Suprapubic skin (tissue), 4 donors: Measurements from ENCODE around the gene RERE. TPM values are rescaled to one million over a fixed set of nuclear protein-coding genes. Genes with fewer than 3 reads are reported as not detected.

Experiments
- DNase-seq, 2 donors: peaks; one replicate each; pipeline ENCODE4 v3.0.0-alpha.2; 2019; ENCODE audit warnings: low spot score in 2 of 2
- H3K27ac ChIP-seq: fragments of 200-600 bp; sonication (generic); one replicate; pipeline ENCODE4 v1.5.1; 2019
- H3K27me3 ChIP-seq: fragments of 200-600 bp; sonication (generic); one replicate; pipeline ENCODE4 v1.5.1; 2019
- H3K36me3 ChIP-seq: fragments of 200-600 bp; sonication (generic); one replicate; pipeline ENCODE4 v1.5.1; 2019
- H3K4me1 ChIP-seq: fragments of 200-600 bp; sonication (generic); one replicate; pipeline ENCODE4 v1.5.1; 2019
- H3K4me3 ChIP-seq: fragments of 200-600 bp; sonication (generic); one replicate; pipeline ENCODE4 v1.5.1; 2019; ENCODE audit warnings: mild to moderate bottlenecking
- H3K9me3 ChIP-seq: fragments of 200-600 bp; sonication (generic); one replicate; pipeline ENCODE4 v1.5.1; 2019
- EP300 ChIP-seq: sonication (generic); formaldehyde crosslinking; IDR thresholded peaks from one replicate; pipeline ENCODE4 v1.6.1; 2017; ENCODE audit warnings: antibody characterized with exemption
- POLR2A ChIP-seq, 2 donors: fragments of 450-650 bp; IDR thresholded peaks; one replicate each; pipeline ENCODE4 v1.6.1; 2017; ENCODE audit warnings: antibody characterized with exemption in 2 of 2, mild to moderate bottlenecking in 2 of 2, moderate library complexity in 2 of 2
- POLR2AphosphoS5 ChIP-seq, 3 donors: sonication (generic); formaldehyde crosslinking; IDR thresholded peaks; one replicate each; pipeline ENCODE4 v1.6.1; 2017; ENCODE audit warnings: antibody characterized with exemption in 3 of 3
- WGBS: methylation state at CpG from one replicate; pipeline ENCODE4 v1.1.5; 2018; 5-methylcytosine and 5-hydroxymethylcytosine counted together
- total RNA-seq, 4 donors: library from RNA; depleted of rRNA; stranded (reverse); fragments of >200 nt; gene quantifications; one replicate each; pipeline ENCODE4 v1.1.0, GENCODE V29; 2016
- TF ChIP-seq, protein P1 (sequence below), 2 donors: fragments of 200-600 bp in 1 of 2; fragments of 450-650 bp in 1 of 2; sonication (generic) in 1 of 2; IDR thresholded peaks; one replicate each; pipeline ENCODE4 v1.5.1; 2016 to 2019; ENCODE audit warnings: antibody characterized with exemption in 2 of 2, mild to moderate bottlenecking in 1 of 2, moderate library complexity in 1 of 2

RERE gene
- total RNA-seq, 4 donors from 2014 or later: 43.4 to 113 (median 83.3) TPM

DNA sequence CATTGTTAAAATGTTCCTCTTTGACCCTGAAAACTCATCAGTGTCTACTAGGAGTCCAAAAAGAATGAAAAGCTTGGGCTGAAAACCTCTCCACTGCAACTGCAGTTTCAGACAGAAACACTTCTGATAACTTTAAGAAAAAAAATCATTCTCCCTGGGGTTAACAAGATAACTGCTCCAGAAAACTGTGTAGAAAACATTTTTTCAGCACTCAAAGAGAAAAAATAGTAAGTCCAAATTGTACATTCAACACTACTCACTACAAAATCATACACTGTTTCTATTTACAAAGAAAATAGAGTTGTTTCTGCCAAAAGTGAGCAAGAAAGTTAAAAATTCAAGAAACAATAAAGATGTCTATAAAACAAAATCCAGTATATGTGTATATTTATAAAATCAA lies 157.8 kb downstream of the RERE start:
- H3K9me3 ChIP-seq: no peaks in the 10 kb centered on the region
- no peak for DNase-seq
- no peak overlapping the region for H3K4me3 ChIP-seq
- TF ChIP-seq POLR2AphosphoS5 (IDR thresholded peaks at IDR 0.05) (no peak), EP300 (no peak), POLR2A (IDR thresholded peaks at IDR 0.05) (no peak)
- TF ChIP-seq, protein P1, sequence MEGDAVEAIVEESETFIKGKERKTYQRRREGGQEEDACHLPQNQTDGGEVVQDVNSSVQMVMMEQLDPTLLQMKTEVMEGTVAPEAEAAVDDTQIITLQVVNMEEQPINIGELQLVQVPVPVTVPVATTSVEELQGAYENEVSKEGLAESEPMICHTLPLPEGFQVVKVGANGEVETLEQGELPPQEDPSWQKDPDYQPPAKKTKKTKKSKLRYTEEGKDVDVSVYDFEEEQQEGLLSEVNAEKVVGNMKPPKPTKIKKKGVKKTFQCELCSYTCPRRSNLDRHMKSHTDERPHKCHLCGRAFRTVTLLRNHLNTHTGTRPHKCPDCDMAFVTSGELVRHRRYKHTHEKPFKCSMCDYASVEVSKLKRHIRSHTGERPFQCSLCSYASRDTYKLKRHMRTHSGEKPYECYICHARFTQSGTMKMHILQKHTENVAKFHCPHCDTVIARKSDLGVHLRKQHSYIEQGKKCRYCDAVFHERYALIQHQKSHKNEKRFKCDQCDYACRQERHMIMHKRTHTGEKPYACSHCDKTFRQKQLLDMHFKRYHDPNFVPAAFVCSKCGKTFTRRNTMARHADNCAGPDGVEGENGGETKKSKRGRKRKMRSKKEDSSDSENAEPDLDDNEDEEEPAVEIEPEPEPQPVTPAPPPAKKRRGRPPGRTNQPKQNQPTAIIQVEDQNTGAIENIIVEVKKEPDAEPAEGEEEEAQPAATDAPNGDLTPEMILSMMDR (IDR thresholded peaks at IDR 0.05): no peak
- no peaks in the 10 kb centered on the region for H3K27me3 ChIP-seq
- peaks cover 48% of the 10 kb centered on the region for H3K4me1 ChIP-seq
- peaks cover 4% of the 10 kb centered on the region for H3K36me3 ChIP-seq
- H3K27ac ChIP-seq: no peak overlapping the region

GRCh38 chr1:8653878-8654277 lies 163.6 kb downstream of the RERE start:
- Histone ChIP-seq H3K36me3 (peaks cover 4% of the 10 kb centered on the region), H3K9me3 (no peaks in the 10 kb centered on the region), H3K27ac (no peak overlapping the region), H3K4me3 (no peak overlapping the region), H3K4me1 (no peaks in the 10 kb centered on the region), H3K27me3 (no peaks in the 10 kb centered on the region)
- WGBS: 91% methylated on average over 4 of the region's 4 CpGs
- DNase-seq: no peak
- TF ChIP-seq, protein P1 (IDR thresholded peaks at IDR 0.05): no peak
- no peak for TF ChIP-seq POLR2A (IDR thresholded peaks at IDR 0.05)
- no peak for TF ChIP-seq POLR2AphosphoS5 (IDR thresholded peaks at IDR 0.05)
- TF ChIP-seq EP300: no peak

DNA sequence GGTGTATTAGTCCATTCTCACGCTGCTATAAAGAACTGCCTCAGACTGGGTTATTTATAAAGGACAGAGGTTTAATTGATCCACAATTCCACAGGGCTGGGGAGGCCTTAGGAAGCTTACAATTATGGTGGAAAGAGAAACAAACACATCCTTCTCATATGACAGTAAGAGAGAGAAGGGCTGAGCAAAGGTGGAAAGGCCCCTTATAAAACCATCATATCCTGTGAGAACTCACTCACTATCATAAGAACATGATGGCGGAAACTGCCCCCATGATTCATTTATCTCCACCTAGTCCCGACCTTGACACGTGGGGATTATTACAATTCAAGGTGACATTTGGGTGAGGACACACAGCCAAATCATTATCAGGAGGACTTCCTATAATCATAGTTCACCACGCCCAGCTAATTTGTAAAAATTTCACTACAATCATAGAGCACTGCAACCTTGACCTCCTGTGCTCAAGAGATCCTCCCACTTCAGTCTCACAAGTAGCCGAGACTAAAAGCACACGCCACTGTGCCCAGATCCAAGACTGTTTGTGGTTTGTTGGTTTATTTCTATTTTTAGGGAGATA lies 164.9 kb downstream of the RERE start:
- TF ChIP-seq EP300 (no peak), POLR2A (IDR thresholded peaks at IDR 0.05) (no peak), POLR2AphosphoS5 (IDR thresholded peaks at IDR 0.05) (no peak)
- TF ChIP-seq, protein P1 (IDR thresholded peaks at IDR 0.05): no peak
- H3K27ac ChIP-seq: no peak overlapping the region
- 72% methylated on average over 7 of the region's 7 CpGs for WGBS

DNA sequence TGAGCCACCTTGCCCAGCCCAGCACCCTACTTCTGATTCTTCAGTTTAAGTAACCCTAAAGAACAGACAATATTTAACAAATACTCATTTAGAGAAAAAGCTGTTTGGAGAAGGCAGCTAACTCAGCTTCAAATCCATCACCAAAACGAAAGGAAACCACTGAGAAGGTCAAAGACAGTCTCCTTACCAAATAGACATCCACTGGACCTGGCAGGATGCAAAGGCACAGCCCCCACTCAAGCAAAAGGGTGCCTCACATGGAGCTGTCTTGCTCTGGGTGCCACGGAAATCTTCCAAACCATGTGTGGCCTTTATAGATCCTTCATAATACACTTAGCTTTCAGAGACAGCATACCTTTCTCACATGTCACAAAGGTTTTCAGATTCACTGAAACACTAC lies 165.5 kb downstream of the RERE start:
- TF ChIP-seq, protein P1 (IDR thresholded peaks at IDR 0.05): no peak
- TF ChIP-seq POLR2A (IDR thresholded peaks at IDR 0.05): no peak
- TF ChIP-seq EP300: no peak
- no peak for TF ChIP-seq POLR2AphosphoS5 (IDR thresholded peaks at IDR 0.05)
- peaks cover 4% of the 10 kb centered on the region for H3K36me3 ChIP-seq
- H3K27ac ChIP-seq: no peak overlapping the region
- no peaks in the 10 kb centered on the region for H3K27me3 ChIP-seq
- no peaks in the 10 kb centered on the region for H3K9me3 ChIP-seq
- no peak for DNase-seq
- no peaks in the 10 kb centered on the region for H3K4me1 ChIP-seq
- H3K4me3 ChIP-seq: no peak overlapping the region
- 71% methylated on average over 2 of the region's 2 CpGs for WGBS

More for the DNA sequence above, 164.9 kb downstream of the RERE start:
- Histone ChIP-seq H3K4me3 (no peak overlapping the region), H3K36me3 (peaks cover 4% of the 10 kb centered on the region), H3K27me3 (no peaks in the 10 kb centered on the region), H3K9me3 (no peaks in the 10 kb centered on the region), H3K4me1 (no peaks in the 10 kb centered on the region)
- no peak for DNase-seq

DNA sequence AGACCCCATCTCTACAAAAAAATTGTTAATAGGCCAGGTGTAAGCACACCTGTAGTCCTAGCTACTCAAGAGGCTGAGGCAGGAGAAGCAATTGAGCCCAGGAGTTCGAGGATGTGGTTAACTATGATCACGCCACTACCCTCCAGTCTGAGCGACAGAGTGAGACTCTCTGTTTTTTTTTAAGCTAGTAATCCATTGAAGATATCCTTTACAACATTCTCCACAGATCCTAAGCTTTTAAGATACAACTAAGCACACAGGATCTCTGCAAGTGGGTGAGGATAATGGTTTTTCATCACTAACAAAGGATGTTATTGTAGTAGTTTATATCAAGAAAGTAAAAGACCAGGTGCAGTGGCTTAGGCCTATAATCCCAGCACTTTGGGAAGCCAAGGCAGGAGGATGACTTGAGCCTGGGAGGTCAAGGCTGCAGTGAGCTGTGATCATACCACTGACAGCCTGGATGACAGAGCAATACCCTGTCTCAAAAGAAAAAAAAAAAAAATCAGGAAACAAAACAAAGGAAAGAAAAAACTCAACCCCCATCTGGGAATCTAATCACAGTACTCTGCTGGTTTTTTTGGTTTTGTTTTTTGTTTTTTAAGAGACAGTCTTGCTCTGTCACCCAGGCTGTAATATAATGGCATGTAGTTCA lies 166.1 kb downstream of the RERE start:
- no peak overlapping the region for H3K27ac ChIP-seq
- WGBS: 74% methylated on average over 3 of the region's 3 CpGs

More for the DNA sequence above, 166.1 kb downstream of the RERE start:
- no peaks in the 10 kb centered on the region for H3K4me1 ChIP-seq
- no peaks in the 10 kb centered on the region for H3K9me3 ChIP-seq
- DNase-seq: no peak
- TF ChIP-seq POLR2AphosphoS5 (IDR thresholded peaks at IDR 0.05) (no peak), POLR2A (IDR thresholded peaks at IDR 0.05) (no peak), EP300 (no peak)
- TF ChIP-seq, protein P1 (IDR thresholded peaks at IDR 0.05): no peak
- H3K4me3 ChIP-seq: no peak overlapping the region
- H3K36me3 ChIP-seq: peaks cover 4% of the 10 kb centered on the region
- no peaks in the 10 kb centered on the region for H3K27me3 ChIP-seq
